Activated naive CD8-positive, alpha-beta T cell treated with anti-CD3 and anti-CD28 coated beads, Interleukin-2, amount 50 U/mL, for 24 hours (primary cell): ENCODE data around the gene RASA3.
"Not testable (repeated sequence)": the region's sequence is repeated elsewhere in the genome, so short reads cannot be mapped to it uniquely, and the experiment has no call there.

ENCODE experiments used
- ATAC-seq: fragments of 150-1000 bp; cut with Tn5 transposase; one replicate; pipeline ENCODE4 v1.10.0; 2021
- DNase-seq: peaks from one replicate; pipeline ENCODE4 v3.0.0; 2021
- H3K27ac Mint-ChIP-seq: one replicate; pipeline ENCODE4 v1.8.0; 2021; ENCODE audit warnings: mild to moderate bottlenecking, mixed read lengths
- H3K27me3 Mint-ChIP-seq: one replicate; pipeline ENCODE4 v1.8.0; 2021; ENCODE audit warnings: mixed read lengths
- H3K36me3 Mint-ChIP-seq: one replicate; pipeline ENCODE4 v1.8.0; 2021; ENCODE audit warnings: low read depth, mixed read lengths
- H3K4me1 Mint-ChIP-seq: one replicate; pipeline ENCODE4 v1.8.0; 2021; ENCODE audit warnings: mixed read lengths
- H3K4me3 Mint-ChIP-seq: one replicate; pipeline ENCODE4 v1.8.0; 2021; ENCODE audit warnings: mild to moderate bottlenecking, moderate library complexity, mixed read lengths
- H3K9me3 Mint-ChIP-seq: one replicate; pipeline ENCODE4 v1.8.0; 2021; ENCODE audit warnings: mixed read lengths

Gene RASA3

DNA sequence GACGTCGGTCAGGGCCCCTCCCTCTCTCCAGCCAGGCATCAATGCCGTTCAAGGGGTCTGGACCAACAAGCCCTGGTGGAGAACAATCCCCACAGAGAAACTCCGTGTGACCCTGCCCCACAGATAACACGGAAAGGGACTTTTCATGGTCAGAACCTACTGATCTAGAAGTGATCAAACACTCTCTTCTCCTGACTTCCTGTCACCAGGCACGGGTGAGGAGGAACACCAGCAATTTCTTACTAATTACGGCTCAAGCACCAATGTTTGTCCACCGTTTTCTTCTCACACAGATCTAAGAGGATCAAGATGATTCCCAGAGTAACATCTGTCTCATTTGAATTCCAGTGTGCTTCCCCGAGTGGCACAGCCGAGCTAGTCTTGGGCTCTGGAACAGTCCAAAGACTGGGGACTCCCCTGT, 11.8 kb downstream of the RASA3 start:
- peaks cover 4% of the 10 kb centered on the region for H3K9me3 Mint-ChIP-seq
- H3K27ac Mint-ChIP-seq: peak overlapping the region; percentile 96
- DNase-seq: no peak
- peaks cover 11% of the 10 kb centered on the region for H3K36me3 Mint-ChIP-seq
- no peak for ATAC-seq
- peak overlapping the region; percentile 73 for H3K4me3 Mint-ChIP-seq
- H3K27me3 Mint-ChIP-seq: no peaks in the 10 kb centered on the region
- H3K4me1 Mint-ChIP-seq: peaks cover 81% of the 10 kb centered on the region

DNA sequence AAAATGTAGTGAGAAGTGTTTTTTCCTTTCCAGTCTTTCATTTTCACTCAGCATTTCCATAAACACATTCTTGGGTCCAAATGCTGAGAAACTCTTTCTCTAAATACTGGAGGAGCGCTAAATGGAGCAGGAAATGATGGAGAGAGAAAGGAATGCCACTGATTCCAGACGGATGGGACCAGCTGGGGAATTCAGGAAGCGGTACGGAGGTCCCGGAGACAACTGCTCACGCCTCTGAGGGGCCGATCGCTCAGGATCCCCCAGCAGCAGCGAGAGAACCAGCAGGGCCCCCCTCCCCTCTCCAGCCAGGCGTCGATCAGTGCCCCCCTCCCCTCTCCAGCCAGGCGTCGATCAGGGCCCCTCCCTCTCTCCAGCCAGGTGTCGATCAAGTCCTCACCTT, 13.2 kb downstream of the RASA3 start:
- H3K27ac Mint-ChIP-seq: peak overlapping the region; percentile 32
- H3K36me3 Mint-ChIP-seq: peaks cover 7% of the 10 kb centered on the region
- H3K4me1 Mint-ChIP-seq: peaks cover 79% of the 10 kb centered on the region
- ATAC-seq: no peak
- no peaks in the 10 kb centered on the region for H3K27me3 Mint-ChIP-seq
- no peak for DNase-seq
- no peaks in the 10 kb centered on the region for H3K9me3 Mint-ChIP-seq
- H3K4me3 Mint-ChIP-seq: peak overlapping the region; percentile 34

- no peaks in the 10 kb centered on the region for H3K9me3 Mint-ChIP-seq
- peak overlapping the region; percentile 32 for H3K27ac Mint-ChIP-seq
- ATAC-seq (no peak), DNase-seq (no peak)
- peak overlapping the region; percentile 34 for H3K4me3 Mint-ChIP-seq
- peaks cover 76% of the 10 kb centered on the region for H3K4me1 Mint-ChIP-seq
- no peaks in the 10 kb centered on the region for H3K27me3 Mint-ChIP-seq
- H3K36me3 Mint-ChIP-seq: peaks cover 7% of the 10 kb centered on the region
Observed at GRCh38 chr13:114118511-114119123, 13.8 kb downstream of the RASA3 start.

- no peak for DNase-seq
- no peak for ATAC-seq
- H3K4me1 Mint-ChIP-seq: peaks cover 74% of the 10 kb centered on the region
- H3K4me3 Mint-ChIP-seq: peak overlapping the region; percentile 19
- peaks cover 7% of the 10 kb centered on the region for H3K36me3 Mint-ChIP-seq
- H3K27me3 Mint-ChIP-seq: no peaks in the 10 kb centered on the region
- no peaks in the 10 kb centered on the region for H3K9me3 Mint-ChIP-seq
- H3K27ac Mint-ChIP-seq: peak overlapping the region; percentile 32
Observed at GRCh38 chr13:114118086-114118485, 14.3 kb downstream of the RASA3 start.

GRCh38 chr13:114117341-114117874, 15.0 kb downstream of the RASA3 start:
- not testable (repeated sequence) for H3K27me3 Mint-ChIP-seq, H3K27ac Mint-ChIP-seq, ATAC-seq, H3K9me3 Mint-ChIP-seq, H3K36me3 Mint-ChIP-seq, DNase-seq, H3K4me3 Mint-ChIP-seq
- H3K4me1 Mint-ChIP-seq: peaks cover 71% of the 10 kb centered on the region

DNA sequence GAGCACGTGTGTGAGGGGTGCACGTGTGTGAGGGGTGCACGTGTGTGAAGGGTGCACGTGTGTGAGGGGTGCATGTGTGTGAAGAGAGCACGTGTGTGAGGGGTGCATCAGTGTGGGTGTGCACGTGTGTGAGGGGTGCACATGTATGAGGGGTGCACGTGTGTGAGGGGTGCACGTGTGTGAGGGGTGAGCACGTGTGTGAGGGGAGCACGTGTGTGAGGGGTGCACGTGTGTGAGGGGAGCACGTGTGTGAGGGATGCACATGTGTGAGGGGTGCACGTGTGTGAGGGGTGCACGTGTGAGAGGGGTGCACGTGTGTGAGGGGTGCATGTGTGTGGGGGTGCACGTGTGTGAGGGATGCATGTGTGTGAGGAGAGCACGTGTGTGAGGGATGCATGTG, 15.7 kb downstream of the RASA3 start:
- Mint-ChIP-seq H3K9me3 (no peaks in the 10 kb centered on the region), H3K27me3 (no peaks in the 10 kb centered on the region), H3K36me3 (peaks cover 7% of the 10 kb centered on the region), H3K27ac (no peak overlapping the region), H3K4me1 (peaks cover 72% of the 10 kb centered on the region), H3K4me3 (no peak overlapping the region)
- no peak for ATAC-seq
- no peak for DNase-seq

DNA sequence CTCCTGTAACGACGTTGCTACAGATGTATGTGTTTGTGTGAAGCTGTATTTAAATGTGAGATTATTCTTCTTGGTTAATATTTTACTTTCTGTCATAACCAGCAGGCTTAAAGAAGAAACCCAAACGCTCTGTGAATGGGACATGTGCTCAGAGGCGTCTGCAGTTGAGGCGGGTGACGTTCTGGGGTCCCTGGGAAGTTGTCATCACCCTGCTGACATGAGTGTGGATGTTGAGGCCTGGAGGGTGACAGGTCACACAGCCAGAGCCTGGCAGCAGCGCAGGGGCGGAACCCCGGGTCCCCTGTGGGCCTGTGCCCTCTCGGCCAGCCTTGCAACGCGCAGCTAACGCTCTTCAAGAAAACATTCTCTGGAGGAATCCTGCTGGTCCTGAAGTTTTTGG, 16.6 kb downstream of the RASA3 start:
- no peak for ATAC-seq
- peak; percentile 4 for DNase-seq
- Mint-ChIP-seq H3K27me3 (no peaks in the 10 kb centered on the region), H3K36me3 (peaks cover 7% of the 10 kb centered on the region), H3K4me3 (no peak overlapping the region), H3K9me3 (no peaks in the 10 kb centered on the region), H3K4me1 (peaks cover 68% of the 10 kb centered on the region), H3K27ac (peak overlapping the region; percentile 87)

- ATAC-seq (peak; percentile 44), DNase-seq (peak; percentile 46)
- Mint-ChIP-seq H3K4me1 (peaks cover 69% of the 10 kb centered on the region), H3K36me3 (peaks cover 7% of the 10 kb centered on the region), H3K4me3 (no peak overlapping the region), H3K27ac (peak overlapping the region; percentile 87), H3K27me3 (no peaks in the 10 kb centered on the region), H3K9me3 (no peaks in the 10 kb centered on the region)
Observed at GRCh38 chr13:114115191-114115671, 17.2 kb downstream of the RASA3 start.

DNA sequence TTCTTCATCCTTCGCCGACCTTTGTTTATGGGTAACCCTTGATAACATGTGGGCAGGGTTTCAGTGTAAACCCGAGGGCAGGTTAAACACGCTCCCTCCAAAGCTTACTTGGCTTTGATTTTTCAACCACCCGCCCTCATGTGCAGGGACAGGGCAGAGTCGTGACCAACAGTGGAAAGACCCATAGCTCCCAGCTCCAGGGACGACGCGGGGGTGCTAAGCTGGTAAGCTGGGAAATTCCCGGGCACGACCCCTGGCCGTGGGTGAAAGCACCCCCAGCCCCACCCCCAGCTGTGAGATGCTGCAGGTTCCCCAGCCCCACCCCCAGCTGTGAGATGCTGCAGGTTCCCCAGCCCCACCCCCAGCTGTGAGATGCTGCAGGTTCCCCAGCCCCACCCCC, 17.8 kb downstream of the RASA3 start:
- Mint-ChIP-seq H3K4me3 (peak overlapping the region; percentile 22), H3K4me1 (peaks cover 75% of the 10 kb centered on the region), H3K27ac (peak overlapping the region; percentile 73)
- H3K9me3 Mint-ChIP-seq, H3K36me3 Mint-ChIP-seq, ATAC-seq, H3K27me3 Mint-ChIP-seq: not testable (repeated sequence)
- DNase-seq: peak; percentile 2

DNA sequence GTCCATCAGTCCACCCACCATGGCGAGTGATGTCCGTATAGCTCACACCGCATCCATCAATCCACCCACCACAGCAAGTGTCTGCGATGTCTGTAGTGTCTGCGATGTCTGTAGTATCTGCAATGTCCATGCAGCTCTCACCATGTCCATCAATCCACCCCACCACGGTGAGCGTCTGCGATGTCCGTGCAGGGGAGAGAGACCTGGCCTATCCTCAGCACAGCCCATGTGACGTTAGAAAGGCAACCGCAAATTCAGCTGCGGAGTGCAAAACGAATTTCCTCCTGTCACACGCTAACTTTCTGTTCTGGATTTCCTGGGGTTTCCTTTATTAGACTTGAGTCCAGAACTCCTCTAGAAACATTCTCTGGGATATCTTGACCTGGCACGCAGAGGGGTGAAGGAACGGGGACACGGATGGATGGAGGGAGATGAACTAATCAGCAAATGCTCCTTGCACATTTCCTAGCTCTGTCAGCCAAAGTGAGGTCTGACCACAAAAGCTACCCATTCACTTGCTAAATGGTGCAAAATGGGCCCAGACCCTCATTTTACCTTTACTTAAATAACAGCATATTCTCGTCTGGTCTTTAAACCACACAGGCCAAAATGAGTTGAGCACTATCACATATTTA, 18.3 kb downstream of the RASA3 start:
- Mint-ChIP-seq H3K27me3 (no peaks in the 10 kb centered on the region), H3K4me3 (peak overlapping the region; percentile 22), H3K36me3 (peaks cover 7% of the 10 kb centered on the region), H3K4me1 (peaks cover 77% of the 10 kb centered on the region), H3K27ac (peak overlapping the region; percentile 73), H3K9me3 (no peaks in the 10 kb centered on the region)
- DNase-seq: peak; percentile 2
- ATAC-seq: no peak

- H3K9me3 Mint-ChIP-seq, H3K36me3 Mint-ChIP-seq: not testable (repeated sequence)
- peak overlapping the region; percentile 15 for H3K27ac Mint-ChIP-seq
Observed at GRCh38 chr13:114113395-114113794, 19.0 kb downstream of the RASA3 start.

GRCh38 chr13:114112826-114113322, 19.5 kb downstream of the RASA3 start:
- Mint-ChIP-seq H3K4me1 (peaks cover 75% of the 10 kb centered on the region), H3K4me3 (no peak overlapping the region), H3K9me3 (no peaks in the 10 kb centered on the region), H3K36me3 (peaks cover 7% of the 10 kb centered on the region), H3K27ac (peak overlapping the region; percentile 15), H3K27me3 (no peaks in the 10 kb centered on the region)
- peak; percentile 4 for DNase-seq
- ATAC-seq: no peak

More at GRCh38 chr13:114113395-114113794, 19.0 kb downstream of the RASA3 start:
- H3K4me1 Mint-ChIP-seq: peaks cover 75% of the 10 kb centered on the region
- ATAC-seq, H3K4me3 Mint-ChIP-seq, H3K27me3 Mint-ChIP-seq, DNase-seq: not testable (repeated sequence)

DNA sequence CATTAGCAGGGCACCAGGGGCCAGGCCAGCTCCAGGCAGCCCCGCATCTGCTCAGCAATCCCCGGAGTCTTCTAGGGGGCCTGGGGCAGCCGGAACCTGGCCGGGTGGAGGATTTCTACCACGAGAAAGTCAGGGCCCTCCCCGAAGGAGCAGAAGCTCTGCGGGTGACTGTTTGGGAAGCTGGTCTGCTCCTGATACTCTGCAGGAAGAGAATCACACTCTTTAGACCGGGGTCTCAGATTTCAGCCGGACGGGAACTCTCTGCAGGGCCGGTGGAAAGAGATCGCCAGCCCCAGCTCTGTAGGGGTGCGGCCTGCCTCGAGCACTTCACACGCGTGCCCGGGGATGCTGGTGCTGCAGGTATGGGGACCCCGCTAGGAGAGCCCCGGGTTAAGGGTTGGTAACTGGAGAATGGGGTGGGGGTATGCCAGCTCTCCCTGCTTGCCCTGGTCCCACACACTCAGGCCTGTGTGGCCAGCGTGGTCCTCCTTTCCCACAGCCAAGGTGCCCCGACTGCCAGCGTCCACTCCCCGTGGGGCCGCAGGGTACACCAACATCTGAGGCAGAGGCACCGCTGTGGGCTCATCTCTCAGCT, 20.1 kb downstream of the RASA3 start:
- H3K4me1 Mint-ChIP-seq: peaks cover 74% of the 10 kb centered on the region
- no peak overlapping the region for H3K4me3 Mint-ChIP-seq
- H3K27ac Mint-ChIP-seq: peak overlapping the region; percentile 68
- no peak for DNase-seq
- H3K36me3 Mint-ChIP-seq: peaks cover 4% of the 10 kb centered on the region
- no peaks in the 10 kb centered on the region for H3K9me3 Mint-ChIP-seq
- H3K27me3 Mint-ChIP-seq: no peaks in the 10 kb centered on the region
- no peak for ATAC-seq

- DNase-seq (no peak), ATAC-seq (peak; percentile 33)
- H3K27me3 Mint-ChIP-seq: no peaks in the 10 kb centered on the region
- no peak overlapping the region for H3K4me3 Mint-ChIP-seq
- H3K27ac Mint-ChIP-seq: peak overlapping the region; percentile 68
- H3K4me1 Mint-ChIP-seq: peaks cover 78% of the 10 kb centered on the region
- peaks cover 4% of the 10 kb centered on the region for H3K36me3 Mint-ChIP-seq
- no peaks in the 10 kb centered on the region for H3K9me3 Mint-ChIP-seq
Observed at GRCh38 chr13:114111577-114111976, 20.8 kb downstream of the RASA3 start.

GRCh38 chr13:114110830-114111189, 21.6 kb downstream of the RASA3 start:
- Mint-ChIP-seq H3K4me3 (peak overlapping the region; percentile 75), H3K4me1 (peaks cover 81% of the 10 kb centered on the region), H3K27ac (peak overlapping the region; percentile 81)
- H3K36me3 Mint-ChIP-seq, H3K27me3 Mint-ChIP-seq, ATAC-seq, H3K9me3 Mint-ChIP-seq, DNase-seq: not testable (repeated sequence)
